Ovary (tissue), 3 donors: Measurements from ENCODE around the gene ANKMY1.

Experiments
- CTCF ChIP-seq, 3 donors: fragments of 450-650 bp in 2 of 3; fragments of 200-600 bp in 1 of 3; IDR thresholded peaks; one replicate each; pipeline versions ENCODE4 v1.5.1 to v1.8.0; 2016 to 2022; ENCODE audit warnings: antibody characterized with exemption in 3 of 3, mild to moderate bottlenecking in 1 of 3
- EP300 ChIP-seq: sonication (generic); formaldehyde crosslinking; IDR thresholded peaks from one replicate; pipeline ENCODE4 v1.6.1; 2017; ENCODE audit warnings: antibody characterized with exemption
- POLR2A ChIP-seq: fragments of 450-650 bp; IDR thresholded peaks from one replicate; pipeline ENCODE4 v1.6.1; 2017; ENCODE audit warnings: antibody characterized with exemption, mild to moderate bottlenecking, moderate library complexity
- donor health status: DM: no; HTN: no; CAD: no.

GRCh38 chr2:240571314-240571973, 13.7 kb upstream of the ANKMY1 start:
- TF ChIP-seq CTCF (IDR thresholded peaks at IDR 0.05) (no peak), POLR2A (no peak), EP300 (no peak)
